ENCODE data around the gene LMLN. TPM values are rescaled to one million over a fixed set of nuclear protein-coding genes. Genes with fewer than 3 reads are reported as not detected.
A peak's percentile ranks its signal among the peaks of the same experiment; 100 is the strongest.

LMLN gene
- total and polyA plus RNA-seq, 2 of the 8 experiments (the other 6 are each of a cell fraction or from before 2014, with no cell fraction given): 3.9 to 5.0 TPM

DNA sequence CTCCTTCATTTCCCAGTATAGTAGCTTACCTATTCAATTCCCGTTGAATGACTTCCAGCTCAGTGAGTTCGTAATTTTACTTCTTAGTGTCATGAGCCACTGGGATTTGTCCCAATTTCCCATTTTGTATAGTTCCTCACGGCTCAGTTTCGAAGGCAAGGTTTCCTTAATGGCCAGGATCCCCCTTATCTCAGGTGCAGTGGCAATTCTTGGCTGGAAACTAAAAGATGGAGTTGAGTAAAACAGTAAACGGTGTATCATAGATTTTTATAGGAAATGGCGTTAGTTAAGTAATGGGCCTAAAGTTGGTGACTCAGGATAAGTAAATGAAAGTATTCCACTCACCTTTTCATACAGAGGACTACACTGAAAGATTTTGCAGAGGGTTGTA, 522 bp upstream of the LMLN start:
- Histone ChIP-seq H3K14ac (ENCODE audit: insufficient read length) (no peak overlapping the region), H2BK5ac (ENCODE audit: low read depth, low read length) (no peak overlapping the region), H3K27ac (ENCODE audit: low read depth, low read length) (no peak overlapping the region), H3K27me3 (replicated peaks in 1 of 4; ENCODE audit: control insufficient read depth in 3 of 4, extremely low read depth in 1 of 4, insufficient read depth in 3 of 4, low read length in 3 of 4) (no peaks in the 10 kb centered on the region; a peak in 1 of 7 replicates), H3K9me3 (ENCODE audit: insufficient read depth in 2 of 2, low read depth in 1 of 2, low read length in 1 of 2) (no peaks in the 10 kb centered on the region), H3K36me3 (ENCODE audit: control insufficient read depth in 2 of 4, insufficient read depth in 4 of 4, low read length in 3 of 4) (peaks cover 8 to 21% (median 17%) of the 10 kb centered on the region in 4 experiments), H4K20me1 (replicated peaks in 1 of 2; ENCODE audit: control insufficient read depth in 1 of 2, insufficient read depth in 2 of 2, low read length in 2 of 2) (peaks cover 2 to 4% of the 10 kb centered on the region in 2 experiments), H2BK12ac (ENCODE audit: low read depth, low read length) (no peak overlapping the region), H2BK120ac (replicated peaks; ENCODE audit: low read depth, low read length) (no peak overlapping the region), H3K4me1 (replicated peaks in 1 of 4; ENCODE audit: control insufficient read depth in 3 of 4, insufficient read depth in 4 of 4, low read length in 3 of 4) (peaks cover 0 to 3% (median under 1%) of the 10 kb centered on the region in 4 experiments; a peak in 4 of 7 replicates), H3K4ac (replicated peaks; ENCODE audit: insufficient read length, low read depth, low read length) (no peak overlapping the region), H3K79me2 (ENCODE audit: control insufficient read depth in 1 of 2, insufficient read depth in 2 of 2, low read length in 2 of 2) (no peaks in the 10 kb centered on the region), H2BK20ac (ENCODE audit: low read length) (no peak overlapping the region), H3K56ac (replicated peaks; ENCODE audit: insufficient read length, low read depth, low read length) (no peak overlapping the region), H3K79me1 (ENCODE audit: low read depth, low read length) (no peaks in the 10 kb centered on the region), H4K8ac (ENCODE audit: extremely low read depth, insufficient read depth, low read length) (no peak overlapping the region), H4K91ac (replicated peaks; ENCODE audit: insufficient read length, low read length) (no peak overlapping the region), H2AFZ (ENCODE audit: low read length) (0 out of 2 replicates have a peak overlapping the region, but pooled peaks have one; percentile 0), H2AK5ac (ENCODE audit: low read depth, low read length) (no peak overlapping the region), H3K23ac (ENCODE audit: insufficient read length) (no peak overlapping the region), H2BK15ac (ENCODE audit: low read length) (no peak overlapping the region), H3K4me2 (ENCODE audit: insufficient read depth in 1 of 2, low read depth in 2 of 2, low read length in 2 of 2) (peak overlapping the region; percentile 98 to 100), H3K4me3 (ENCODE audit: extremely low read depth in 1 of 4, insufficient read depth in 2 of 4, low read depth in 3 of 4, low read length in 4 of 4) (peak overlapping the region; percentile 43 to 79 (median 51)), H4K5ac (ENCODE audit: insufficient read length, low read depth, low read length) (no peak overlapping the region), H3K18ac (ENCODE audit: extremely low read depth, low read length) (no peak overlapping the region), H3K23me2 (ENCODE audit: low read depth, low read length) (peaks cover 9% of the 10 kb centered on the region), H3K9ac (replicated peaks in 1 of 4; ENCODE audit: extremely low read depth in 1 of 4, low read depth in 3 of 4, low read length in 3 of 4) (peak overlapping the region in 1 of 4 experiments; percentile 56; a peak in 3 of 7 replicates)
- no peak for FAIRE-seq
- CTCF ChIA-PET (ENCODE audit: partially characterized antibody): interaction anchor here (0.6 to 1.2 kb wide), 2 partner anchors 9 to 96 kb away, joined by 4 to 6 read pairs; no protein-coding TSS in a partner anchor
- no peak for DNase-seq (ENCODE audit: low read depth in 1 of 2, low spot score in 2 of 2)
- no peak for TF ChIP-seq GABPA (IDR thresholded peaks at IDR 0.05; ENCODE audit: borderline replicate concordance, insufficient read depth, low read length)
- no peak for TF ChIP-seq SP1 (IDR thresholded peaks at IDR 0.05; ENCODE audit: low read depth, low read length)
- TF ChIP-seq USF2 (IDR thresholded peaks at IDR 0.05; ENCODE audit: low read length): no peak
- TF ChIP-seq CHD2 (IDR thresholded peaks at IDR 0.05; ENCODE audit: low read length): no peak
- TF ChIP-seq KDM4A (IDR thresholded peaks at IDR 0.05; ENCODE audit: low read depth, low read length, severe bottlenecking): no peak
- no peak for TF ChIP-seq ATF3 (IDR thresholded peaks at IDR 0.05; ENCODE audit: insufficient read depth, low read depth, low read length)
- no peak for TF ChIP-seq TAF7 (optimal IDR thresholded peaks at IDR 0.05; ENCODE audit: borderline replicate concordance, low read depth, low read length)
- TF ChIP-seq RFX5 (IDR thresholded peaks at IDR 0.05; ENCODE audit: borderline replicate concordance, low read depth, low read length): no peak
- TF ChIP-seq HDAC6 (IDR thresholded peaks at IDR 0.05; ENCODE audit: low read depth, low read length): no peak
- TF ChIP-seq GTF2F1 (IDR thresholded peaks at IDR 0.05; ENCODE audit: borderline replicate concordance, low read depth, low read length): no peak
- no peak for TF ChIP-seq CEBPB (IDR thresholded peaks at IDR 0.05; ENCODE audit: low read depth, low read length)
- no peak for TF ChIP-seq RXRA (IDR thresholded peaks at IDR 0.05; ENCODE audit: insufficient read depth, low read depth, low read length)
- POLR2A ChIA-PET (ENCODE audit: partially characterized antibody): interaction anchor here (0.7 to 7.6 kb wide), 4 partner anchors 8 to 169 kb away, joined by 3 to 69 read pairs (median 4); partner anchors contain the start of genes LRCH3 and RPL35A
- 51% methylated on average over 6 of the region's 6 CpGs; no CpG with 5 or more reads in 1 of the 2 experiments for WGBS, 2 experiments (ENCODE audit: extremely low coverage in 1 of 2, insufficient coverage in 1 of 2, insufficient read length in 1 of 2, insufficient replicate concordance in 2 of 2, low coverage in 1 of 2, low lambda C conversion rate in 2 of 2, missing lambda C conversion rate in 1 of 2)

All from H1 (cell line).